Measurements from ENCODE around the gene ZNF385D.

- TF ChIP-seq EZH2 (IDR thresholded peaks at IDR 0.05): no peak
- no peak for TF ChIP-seq POLR2AphosphoS5 (IDR thresholded peaks at IDR 0.05; ENCODE audit: borderline replicate concordance, low read depth, low read length)
These were observed 352.5 kb downstream of the ZNF385D start for GRCh38 chr3:21398461-21398860.

Data from SK-N-MC (cell line).